SKM-1 (cell line): Measurements from ENCODE around the gene ID1.

Experiments
- DNase-seq: peaks from one replicate; lab custom pipeline; 2025; ENCODE audit not compliant: unreplicated experiment; lab: John Stamatoyannopoulos, UW

Gene ID1, protein sequence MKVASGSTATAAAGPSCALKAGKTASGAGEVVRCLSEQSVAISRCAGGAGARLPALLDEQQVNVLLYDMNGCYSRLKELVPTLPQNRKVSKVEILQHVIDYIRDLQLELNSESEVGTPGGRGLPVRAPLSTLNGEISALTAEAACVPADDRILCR

DNA sequence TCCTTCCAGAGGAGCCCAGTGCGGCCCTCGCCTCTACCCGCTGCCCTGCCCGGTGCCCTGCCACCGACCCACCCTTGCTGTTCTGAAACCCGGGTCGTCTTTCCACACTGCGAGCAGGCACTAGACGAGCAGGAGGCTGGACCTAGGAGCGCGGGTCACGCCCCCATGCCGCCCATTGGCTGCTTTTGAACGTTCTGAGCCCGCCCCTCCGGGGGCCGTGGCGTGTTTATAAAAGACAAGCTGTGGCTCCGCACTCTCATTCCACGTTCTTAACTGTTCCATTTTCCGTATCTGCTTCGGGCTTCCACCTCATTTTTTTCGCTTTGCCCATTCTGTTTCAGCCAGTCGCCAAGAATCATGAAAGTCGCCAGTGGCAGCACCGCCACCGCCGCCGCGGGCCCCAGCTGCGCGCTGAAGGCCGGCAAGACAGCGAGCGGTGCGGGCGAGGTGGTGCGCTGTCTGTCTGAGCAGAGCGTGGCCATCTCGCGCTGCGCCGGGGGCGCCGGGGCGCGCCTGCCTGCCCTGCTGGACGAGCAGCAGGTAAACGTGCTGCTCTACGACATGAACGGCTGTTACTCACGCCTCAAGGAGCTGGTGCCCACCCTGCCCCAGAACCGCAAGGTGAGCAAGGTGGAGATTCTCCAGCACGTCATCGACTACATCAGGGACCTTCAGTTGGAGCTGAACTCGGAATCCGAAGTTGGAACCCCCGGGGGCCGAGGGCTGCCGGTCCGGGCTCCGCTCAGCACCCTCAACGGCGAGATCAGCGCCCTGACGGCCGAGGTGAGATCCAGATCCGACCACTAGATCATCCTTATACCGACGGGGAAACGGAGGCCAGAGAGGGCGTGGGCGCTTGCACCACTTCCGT lies at the start of gene ID1:
Gene ID1 (plus strand): TSS at position 259 of the 871 bp plus-strand sequence. CDS start 99 bp downstream, at position 358.
- peak; percentile 96 for DNase-seq

DNA sequence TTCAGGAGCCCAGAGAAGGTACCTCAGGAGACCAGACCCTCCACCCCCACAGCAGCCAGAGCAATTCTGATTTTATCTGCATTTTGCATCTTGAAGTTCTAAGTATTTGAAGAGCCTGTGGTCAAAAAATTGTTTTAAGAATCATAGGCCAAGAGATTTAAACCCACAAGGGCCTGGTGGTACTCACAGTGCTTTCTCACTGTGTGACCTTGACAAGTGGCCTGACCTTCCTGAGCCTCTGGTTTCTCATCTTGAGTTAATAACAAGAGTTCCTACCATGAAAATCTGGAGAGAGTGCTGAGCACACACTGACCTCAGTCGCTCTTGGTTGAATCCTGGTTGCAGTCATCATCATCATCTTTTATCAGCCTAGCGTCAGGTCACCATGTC lies 45.4 kb upstream of the ID1 start:
- DNase-seq, result no peak

DNA sequence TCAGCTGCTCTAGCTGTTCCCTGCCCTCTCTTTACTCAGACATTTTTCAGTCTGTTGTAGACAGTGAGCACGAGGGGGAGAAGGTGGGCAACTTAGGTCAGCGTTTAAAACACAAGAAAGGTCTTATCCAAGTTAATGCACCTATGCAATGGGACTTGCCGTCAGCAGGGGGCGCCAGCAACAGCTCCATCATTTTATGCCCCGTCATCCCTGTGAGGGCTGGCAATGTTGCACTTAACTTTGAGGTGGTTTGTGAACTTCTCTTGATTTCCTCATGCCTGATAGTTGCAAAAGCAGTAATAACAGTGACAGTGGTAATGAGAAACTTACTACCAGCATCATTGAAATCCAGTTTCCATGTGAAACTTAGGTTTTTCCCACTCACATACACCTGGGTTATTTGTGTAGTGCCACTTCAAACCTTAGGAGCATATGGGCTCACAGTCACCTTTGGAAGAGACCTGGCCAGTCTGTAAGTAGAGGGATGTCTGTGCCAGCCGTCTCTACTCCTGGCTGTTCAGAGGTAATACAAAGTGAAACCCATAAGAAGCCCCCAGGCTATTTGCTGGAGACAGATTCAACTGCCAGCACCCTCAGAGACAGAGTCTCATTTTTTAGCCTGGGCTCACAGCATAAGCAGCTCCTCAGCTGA lies 44.9 kb upstream of the ID1 start:
- peak; percentile 78 for DNase-seq

DNA sequence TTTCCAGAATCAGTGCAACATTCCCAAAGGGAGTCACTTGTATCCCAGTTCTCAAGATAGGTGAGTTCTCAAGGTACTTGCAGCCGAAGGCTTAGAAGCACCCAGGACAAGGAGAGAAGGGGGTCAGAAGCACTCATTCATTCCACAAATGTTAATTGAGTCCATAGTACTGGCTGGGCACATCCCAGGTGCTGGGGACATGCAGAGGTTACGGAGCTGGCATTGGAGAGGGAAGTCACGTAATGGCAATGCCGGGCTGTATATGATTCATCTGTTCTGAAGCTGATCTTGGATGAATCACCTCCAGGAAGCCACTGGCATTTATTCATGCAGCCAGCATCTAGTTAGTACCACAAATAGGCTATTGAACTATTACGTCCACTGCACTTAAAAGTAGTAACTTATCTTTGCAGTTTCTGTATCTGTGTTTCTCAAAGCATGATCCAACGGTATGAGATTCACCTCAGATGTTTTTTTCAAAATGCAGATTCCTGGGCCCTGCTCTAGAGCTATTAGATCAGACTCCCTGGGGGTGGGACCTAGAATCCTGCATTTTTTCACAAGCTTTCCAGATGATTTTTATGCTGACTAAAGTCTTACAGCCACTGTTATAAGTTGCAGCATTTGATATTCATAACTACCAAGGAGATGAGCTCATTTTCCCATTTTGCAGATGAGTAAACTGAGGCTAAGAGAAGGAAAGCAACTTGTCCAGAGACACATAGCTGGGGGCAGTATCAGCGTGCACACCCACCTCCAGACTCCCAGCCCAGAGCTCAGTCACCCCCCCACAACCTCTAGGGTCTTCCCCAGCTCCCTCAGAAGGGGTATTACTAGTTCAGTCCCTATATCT lies 44.1 kb upstream of the ID1 start:
- DNase-seq, result no peak

DNA sequence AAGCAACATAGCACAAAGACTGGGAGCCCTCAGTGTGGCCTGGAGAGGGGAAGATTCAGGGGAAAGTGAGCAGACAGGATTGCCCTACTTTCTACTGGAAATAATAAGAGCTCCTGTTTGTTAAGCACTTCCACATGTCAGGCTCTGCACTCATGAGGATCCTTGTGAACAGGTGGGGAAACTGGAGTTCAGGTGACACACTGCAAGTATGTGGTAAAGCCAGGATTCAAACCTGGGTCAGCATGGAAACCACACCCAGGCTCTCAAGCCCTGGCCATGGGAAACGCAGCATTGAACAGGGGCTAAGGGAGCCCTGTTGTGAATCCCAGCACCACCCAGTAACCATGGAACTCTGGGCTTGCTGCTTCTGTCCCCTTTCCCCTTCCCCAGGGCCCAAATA lies 42.8 kb upstream of the ID1 start:
- DNase-seq, result no peak

DNA sequence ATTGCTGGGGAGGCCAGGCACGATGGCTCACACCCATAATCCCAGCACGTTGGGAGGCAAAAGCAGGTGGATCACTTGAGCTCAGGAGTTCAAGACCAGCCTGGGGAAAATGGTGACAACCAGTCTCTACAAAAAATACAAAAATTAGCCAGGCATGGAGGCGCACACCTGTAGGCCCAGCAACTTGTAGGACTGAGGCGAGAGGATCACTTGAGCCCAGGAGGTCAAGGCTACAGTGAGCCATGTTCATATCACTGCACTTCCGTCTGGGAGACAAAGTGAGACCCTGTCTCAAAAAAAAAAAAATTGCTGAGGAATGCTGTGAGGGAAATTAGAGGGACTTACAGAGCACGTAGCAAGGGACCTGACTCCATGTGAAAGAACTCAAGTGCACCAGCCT lies 40.8 kb upstream of the ID1 start:
- no peak for DNase-seq

DNA sequence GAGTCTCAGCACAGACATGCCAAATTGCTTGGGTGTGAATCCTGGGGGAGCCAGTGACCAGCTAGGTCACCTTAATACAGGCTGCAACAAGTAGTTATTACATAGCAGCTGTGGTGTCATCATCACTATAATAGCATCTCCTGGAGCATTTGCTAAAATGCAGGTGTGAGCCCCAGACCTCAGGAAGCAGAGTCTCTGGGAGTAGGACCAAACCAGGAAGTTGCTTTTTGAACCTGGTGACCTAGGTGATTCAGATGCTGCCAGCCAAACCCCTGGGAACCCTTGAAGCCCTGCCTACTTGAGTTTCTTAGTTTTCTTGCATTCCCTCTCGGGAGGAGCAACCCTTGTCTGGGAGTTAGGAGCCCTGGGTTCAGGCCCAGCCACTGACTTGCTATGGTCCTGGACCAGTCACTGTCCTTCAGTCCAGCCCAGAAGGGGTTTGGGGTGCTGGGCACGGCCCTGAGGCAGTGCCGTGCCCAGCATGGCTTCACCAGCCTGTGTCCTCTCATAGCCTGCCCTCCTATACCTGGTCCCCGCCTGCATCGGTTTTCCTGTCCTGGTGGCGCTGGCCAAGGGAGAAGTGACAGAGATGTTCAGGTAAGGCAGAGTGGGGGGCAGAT lies 39.3 kb upstream of the ID1 start:
- DNase-seq, result no peak

DNA sequence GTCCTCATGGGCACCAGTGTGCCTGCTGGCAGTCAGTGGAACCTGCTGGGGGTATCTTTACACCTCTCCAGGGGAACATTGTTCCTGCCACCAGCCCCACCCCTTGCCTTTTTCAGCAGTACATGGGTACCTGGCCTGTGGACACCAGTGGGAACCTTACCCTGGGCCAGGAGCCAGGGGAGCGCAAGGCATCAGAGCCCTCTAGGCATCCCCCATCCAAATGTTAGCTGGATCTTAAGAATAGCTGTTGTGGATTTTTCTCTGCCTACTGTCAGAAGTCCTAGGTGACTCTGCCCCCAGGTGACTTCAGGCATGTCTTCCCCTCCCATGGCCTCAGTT lies 38.8 kb upstream of the ID1 start:
- no peak for DNase-seq

DNA sequence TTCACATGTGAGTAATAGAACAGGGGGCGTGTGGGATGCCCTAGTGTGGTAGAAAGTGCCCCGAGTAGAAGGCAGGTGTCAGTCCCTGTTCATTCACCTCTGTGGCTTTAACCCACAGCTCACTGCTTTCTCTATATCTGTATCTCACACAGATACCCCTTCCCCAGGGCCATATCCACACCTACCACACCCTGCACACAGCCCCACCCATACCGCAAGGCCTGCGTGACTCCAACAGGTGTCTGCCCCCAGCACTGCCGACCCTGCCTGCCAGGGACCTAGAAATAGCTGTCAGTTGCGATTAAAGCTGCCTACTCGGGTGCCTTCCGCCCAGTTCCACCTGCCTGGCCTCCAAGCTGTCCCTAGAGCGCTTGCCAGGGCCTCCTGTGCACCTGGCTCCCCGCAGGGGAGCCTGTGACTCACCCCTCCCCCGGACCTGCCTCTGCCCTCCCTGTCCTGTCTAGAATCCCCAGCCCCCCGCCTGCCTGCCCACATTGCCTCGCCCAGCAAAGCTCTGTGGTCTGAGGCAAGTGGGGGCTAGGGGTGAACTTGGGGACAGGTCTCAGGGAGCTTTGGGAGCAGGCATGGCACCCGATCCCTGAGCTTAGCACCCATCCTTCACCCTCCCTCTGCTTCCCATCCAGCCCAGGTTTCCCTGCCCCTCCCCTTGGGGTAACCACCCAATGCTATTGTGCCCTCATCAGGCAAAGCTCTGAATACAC lies 38.3 kb upstream of the ID1 start:
- DNase-seq, result no peak

DNA sequence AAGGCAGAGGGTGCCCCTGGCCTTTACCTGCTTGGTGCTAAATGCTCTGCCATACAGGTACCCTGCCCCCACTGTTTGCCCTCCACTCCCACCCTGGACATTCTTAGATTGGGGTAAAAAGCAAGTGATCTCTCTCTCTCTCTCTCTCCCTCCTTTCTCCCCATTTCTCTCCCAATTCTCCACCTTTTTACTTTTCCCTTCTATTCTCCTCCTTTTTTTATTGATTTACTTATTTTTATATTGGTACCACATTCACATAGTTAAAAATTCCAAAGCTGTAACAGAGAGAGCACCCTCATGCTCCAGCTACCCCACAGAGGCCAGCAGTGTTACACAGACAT lies 37.7 kb upstream of the ID1 start:
- no peak for DNase-seq

DNA sequence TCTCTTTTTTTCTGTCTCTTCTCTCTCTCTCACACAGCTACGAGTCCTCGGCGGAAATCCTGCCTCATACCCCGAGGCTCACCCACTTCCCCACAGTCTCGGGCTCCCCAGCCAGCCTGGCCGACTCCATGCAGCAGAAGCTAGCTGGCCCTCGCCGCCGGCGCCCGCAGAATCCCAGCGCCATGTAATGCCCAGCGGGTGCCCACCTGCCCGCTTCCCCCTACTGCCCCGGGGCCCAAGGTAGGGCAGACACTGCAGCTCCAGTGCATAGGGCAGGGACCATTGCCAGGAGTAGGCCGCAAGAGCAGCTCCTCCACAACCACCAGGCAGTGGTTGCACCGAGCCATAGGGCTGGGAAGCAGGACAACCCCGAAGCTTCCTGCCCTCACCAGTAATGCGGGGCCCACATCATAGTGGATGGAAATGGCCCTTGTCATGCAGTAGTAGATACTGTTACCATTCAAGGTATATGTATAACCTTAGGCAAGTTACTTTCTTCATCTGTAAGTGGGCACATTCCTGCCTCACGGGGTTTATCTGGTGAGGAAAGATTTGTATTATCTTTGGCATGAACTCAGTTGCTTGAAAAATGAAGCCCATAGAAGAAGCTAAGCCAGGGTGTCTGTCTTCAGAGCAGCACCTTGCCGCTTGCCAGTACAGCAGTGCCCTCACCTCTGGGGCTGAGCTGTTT lies 36.9 kb upstream of the ID1 start:
- DNase-seq, result no peak

DNA sequence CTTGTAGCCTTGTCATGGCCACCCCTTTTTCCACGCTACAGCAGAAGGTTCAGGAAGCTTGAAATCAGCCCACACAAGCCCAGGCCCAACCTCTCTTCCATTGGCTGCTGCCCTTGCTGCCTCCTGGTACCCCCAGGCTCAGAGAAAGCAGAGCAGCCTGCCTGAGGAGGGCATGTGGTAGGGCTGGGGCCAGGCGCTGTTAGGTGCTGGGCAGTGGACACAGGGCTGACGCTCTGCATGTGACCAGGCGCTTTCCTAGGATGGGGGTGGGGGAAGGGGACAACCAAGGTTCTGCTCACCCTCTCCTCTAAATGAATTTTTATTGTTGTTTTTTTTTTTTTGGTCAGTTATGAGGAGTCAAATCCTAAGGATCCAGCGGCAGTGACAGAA lies 36.3 kb upstream of the ID1 start:
- DNase-seq, result no peak

DNA sequence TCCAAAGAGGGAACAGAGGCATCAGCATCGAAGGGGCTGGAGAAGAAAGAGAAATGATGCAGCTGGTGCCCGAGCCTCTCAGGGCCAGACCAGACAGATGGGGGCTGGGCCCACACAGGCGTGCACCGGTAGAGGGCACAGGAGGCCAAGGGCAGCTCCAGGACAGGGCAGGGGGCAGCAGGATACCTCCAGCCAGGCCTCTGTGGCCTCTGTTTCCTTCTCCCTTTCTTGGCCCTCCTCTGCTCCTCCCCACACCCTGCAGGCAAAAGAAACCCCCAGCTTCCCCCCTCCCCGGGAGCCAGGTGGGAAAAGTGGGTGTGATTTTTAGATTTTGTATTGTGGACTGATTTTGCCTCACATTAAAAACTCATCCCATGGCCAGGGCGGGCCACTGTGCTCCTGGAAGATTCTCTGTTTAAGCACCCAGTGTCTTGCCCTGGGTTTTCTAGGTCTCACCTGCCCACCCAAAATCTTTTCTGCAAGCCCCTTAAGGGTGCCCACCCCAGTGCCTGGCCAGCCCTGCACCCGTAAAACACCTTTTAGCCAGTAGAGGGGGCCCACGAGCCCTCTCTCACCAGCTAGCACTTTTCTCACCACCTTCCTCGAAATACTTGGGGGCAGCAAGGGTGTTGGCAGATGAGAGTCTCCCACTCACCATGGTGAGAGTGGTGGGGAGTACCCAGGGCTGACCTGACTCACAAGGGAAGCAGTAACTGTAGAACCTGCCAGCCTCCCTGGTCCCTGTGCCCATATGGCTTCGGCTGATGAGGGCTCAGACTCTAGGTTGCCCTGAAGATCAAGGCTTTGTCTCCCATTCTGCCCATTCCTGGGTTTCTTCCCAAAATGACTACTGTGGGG lies 35.7 kb upstream of the ID1 start:
- DNase-seq, result peak; percentile 31

DNA sequence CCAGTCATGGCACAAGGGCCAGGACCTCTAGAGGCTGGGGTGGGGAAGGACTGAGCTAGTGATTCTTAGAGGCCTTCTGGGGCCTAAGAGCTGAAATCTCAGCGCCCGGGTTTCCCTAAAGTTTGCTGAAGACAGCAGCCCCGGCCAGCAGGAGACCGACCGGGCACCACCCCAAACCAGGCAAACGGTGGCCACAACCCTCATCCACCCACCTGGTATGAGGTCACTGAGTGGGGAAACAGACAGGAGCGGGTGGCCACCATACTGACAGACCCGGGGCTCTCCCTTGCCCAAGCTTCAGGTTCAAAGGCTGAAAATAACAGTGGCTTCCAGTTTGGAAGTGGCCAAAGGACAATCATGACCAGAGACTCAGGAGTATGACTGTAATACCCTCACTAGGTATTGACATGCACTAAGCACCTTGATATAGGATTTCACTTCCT lies 35.0 kb upstream of the ID1 start:
- no peak for DNase-seq

DNA sequence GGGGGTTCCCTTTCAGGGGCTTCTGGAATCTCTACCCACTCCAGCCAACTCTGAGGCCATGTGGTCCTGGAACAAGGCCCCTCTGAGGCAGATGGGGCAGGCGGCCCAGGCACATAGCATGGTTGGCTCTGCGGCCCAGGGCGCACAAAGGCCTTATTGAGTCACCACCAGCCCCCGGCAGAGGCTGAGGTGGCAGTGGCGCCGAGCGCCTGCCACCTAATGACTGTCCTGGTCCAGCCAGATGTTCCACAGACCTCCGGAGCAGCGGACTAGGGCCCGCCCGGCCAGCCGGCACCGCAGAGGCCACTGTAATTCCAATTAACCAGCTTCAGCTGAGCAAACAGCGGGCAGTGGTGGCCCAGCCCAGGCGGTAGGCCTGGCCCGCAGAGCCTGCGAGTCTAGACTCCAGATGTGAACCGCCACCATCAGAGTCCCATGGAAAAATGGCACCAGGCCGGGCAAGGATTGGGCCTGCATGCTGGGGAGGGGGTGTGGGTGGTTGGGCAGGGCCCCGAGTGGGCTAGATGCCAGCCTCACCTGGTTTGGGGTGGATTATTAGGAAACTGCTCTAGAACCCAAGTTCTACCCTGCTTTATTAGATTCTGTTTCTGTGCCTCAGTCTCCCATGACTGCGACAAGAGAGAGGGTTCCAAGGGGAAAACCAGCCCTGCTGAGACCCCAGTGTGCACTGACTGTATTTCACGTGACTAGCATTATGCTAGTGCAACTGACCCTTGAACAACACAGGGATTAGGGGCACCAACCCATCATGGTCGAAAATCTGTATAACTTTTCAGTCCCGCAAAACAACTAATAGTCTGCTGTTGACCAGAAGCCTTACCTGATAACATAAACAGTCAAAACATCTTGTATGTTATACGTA lies 34.1 kb upstream of the ID1 start:
- DNase-seq, result no peak

DNA sequence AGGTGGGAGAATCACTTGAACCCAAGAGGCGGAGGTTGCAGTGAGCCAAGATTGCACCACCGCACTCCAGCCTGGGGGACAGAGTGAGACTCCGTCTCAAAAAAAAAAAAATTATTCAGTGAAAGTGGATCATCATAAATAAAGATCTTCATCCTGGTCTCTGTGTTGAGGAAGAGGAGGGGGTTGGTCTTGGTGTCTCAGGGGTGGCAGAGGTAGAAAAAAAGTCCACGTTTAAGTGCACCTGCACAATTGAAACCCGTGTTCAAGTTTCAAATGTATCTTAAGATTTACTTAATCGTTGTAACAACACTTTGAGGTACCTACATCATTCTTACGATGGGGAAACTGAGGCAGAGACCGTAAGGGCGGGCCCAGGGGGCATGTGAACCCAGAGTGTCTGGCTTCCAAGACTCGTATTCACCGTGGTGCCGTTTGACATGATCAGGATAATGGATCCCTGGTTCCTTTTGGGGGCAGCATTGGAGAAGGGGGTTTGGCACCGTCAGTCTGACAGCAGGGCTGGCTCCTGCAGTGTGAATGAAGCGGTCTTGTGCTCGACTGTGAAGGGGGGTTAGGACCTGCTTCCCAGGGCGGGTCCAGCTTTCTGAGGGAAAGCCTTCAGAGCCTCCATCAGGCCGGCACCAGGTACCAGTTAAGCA lies 32.9 kb upstream of the ID1 start:
- DNase-seq, result no peak
